H9 (cell line): ENCODE measurements around the gene ATP2A1. TPM values are rescaled to one million over a fixed set of nuclear protein-coding genes. Genes with fewer than 3 reads are reported as not detected.

Experiments used
- DNase-seq: peaks from one replicate; pipeline ENCODE4 v3.0.0-alpha.2; 2017
- H2AFZ ChIP-seq: one replicate; pipeline ENCODE4 v1.6.1; 2013; ENCODE audit warnings: mild to moderate bottlenecking, low read length, control low read depth, moderate library complexity
- H2AK5ac ChIP-seq: 2 replicates; pipeline ENCODE4 v1.6.1; 2013; ENCODE audit warnings: low read length, control low read depth, mixed read lengths; ENCODE audit not compliant: insufficient read length
- H2BK120ac ChIP-seq: one replicate; pipeline ENCODE4 v1.6.1; 2013; ENCODE audit warnings: low read depth, mild to moderate bottlenecking, low read length, control low read depth, inconsistent platforms; ENCODE audit not compliant: poor library complexity, severe bottlenecking
- H2BK12ac ChIP-seq: 2 replicates; pipeline ENCODE4 v1.6.1; 2013; ENCODE audit warnings: low read length, control low read depth, mixed read lengths, low read depth; ENCODE audit not compliant: insufficient read length
- H2BK15ac ChIP-seq: 2 replicates; pipeline ENCODE4 v1.6.1; 2013; ENCODE audit warnings: low read depth, low read length, control low read depth
- H2BK20ac ChIP-seq: one replicate; pipeline ENCODE4 v1.6.1; 2013; ENCODE audit warnings: low read depth, mild to moderate bottlenecking, low read length, control low read depth, inconsistent platforms; ENCODE audit not compliant: poor library complexity, severe bottlenecking
- H2BK5ac ChIP-seq: 2 replicates; pipeline ENCODE4 v1.6.1; 2013; ENCODE audit warnings: low read length, control low read depth, mixed read lengths; ENCODE audit not compliant: insufficient read length
- H3K14ac ChIP-seq: 2 replicates; pipeline ENCODE4 v1.6.1; 2013; ENCODE audit warnings: low read length, control low read depth; ENCODE audit not compliant: insufficient read depth
- H3K18ac ChIP-seq: 2 replicates; pipeline ENCODE4 v1.6.1; 2013; ENCODE audit warnings: low read depth, mild to moderate bottlenecking, mixed read lengths, low read length, control low read depth; ENCODE audit not compliant: insufficient read length
- H3K23ac ChIP-seq: 2 replicates; pipeline ENCODE4 v1.6.1; 2013; ENCODE audit warnings: low read length, control low read depth, mixed read lengths, low read depth; ENCODE audit not compliant: insufficient read length
- H3K23me2 ChIP-seq: 2 replicates; pipeline ENCODE4 v1.6.1; 2013; ENCODE audit warnings: low read depth, mild to moderate bottlenecking, mixed read lengths, low read length, control low read depth; ENCODE audit not compliant: insufficient read length, poor library complexity, severe bottlenecking
- H3K27ac ChIP-seq: 2 replicates; pipeline ENCODE4 v1.5.1; 2013; ENCODE audit warnings: low read length, control low read depth, mixed read lengths, low read depth; ENCODE audit not compliant: insufficient read length
- H3K27me3 ChIP-seq: 2 replicates; pipeline ENCODE4 v1.6.1; 2013; ENCODE audit warnings: low read length, control low read depth, inconsistent platforms; ENCODE audit not compliant: insufficient read depth
- H3K4ac ChIP-seq: 2 replicates; pipeline ENCODE4 v1.6.1; 2013; ENCODE audit warnings: low read depth, mild to moderate bottlenecking, control low read depth, inconsistent platforms, low read length, moderate library complexity
- H3K4me1 ChIP-seq: 2 replicates; pipeline ENCODE4 v1.6.1; 2013; ENCODE audit warnings: low read length, control low read depth, inconsistent platforms; ENCODE audit not compliant: insufficient read depth
- H3K4me2 ChIP-seq: 2 replicates; pipeline ENCODE4 v1.6.1; 2013; ENCODE audit warnings: low read length, control low read depth, mixed read lengths; ENCODE audit not compliant: insufficient read length, insufficient read depth
- H3K56ac ChIP-seq: 2 replicates; pipeline ENCODE4 v1.6.1; 2013; ENCODE audit warnings: low read depth, mild to moderate bottlenecking, mixed read lengths, low read length, control low read depth; ENCODE audit not compliant: insufficient read length
- H3K79me1 ChIP-seq: 2 replicates; pipeline ENCODE4 v1.6.1; 2013; ENCODE audit warnings: low read depth, mild to moderate bottlenecking, moderate library complexity, low read length, control low read depth, inconsistent platforms; ENCODE audit not compliant: insufficient read depth, poor library complexity, severe bottlenecking
- H3K79me2 ChIP-seq: 2 replicates; pipeline ENCODE4 v1.6.1; 2013; ENCODE audit warnings: low read length, control low read depth, inconsistent platforms; ENCODE audit not compliant: insufficient read depth
- H3K9ac ChIP-seq: 2 replicates; pipeline ENCODE4 v1.6.1; 2013; ENCODE audit warnings: low read length, control low read depth, mixed read lengths; ENCODE audit not compliant: insufficient read length; ENCODE audit errors: extremely low read depth
- H3K9me3 ChIP-seq: one replicate; pipeline ENCODE4 v1.6.1; 2013; ENCODE audit warnings: low read depth, low read length, inconsistent platforms; ENCODE audit not compliant: control insufficient read depth
- H3T11ph ChIP-seq: one replicate; pipeline ENCODE4 v1.6.1; 2013; ENCODE audit warnings: mild to moderate bottlenecking, low read length, control low read depth, inconsistent platforms
- H4K20me1 ChIP-seq: one replicate; pipeline ENCODE4 v1.6.1; 2013; ENCODE audit not compliant: control insufficient read depth, insufficient read length, insufficient read depth
- H4K5ac ChIP-seq: 2 replicates; pipeline ENCODE4 v1.6.1; 2013; ENCODE audit warnings: low read depth, mild to moderate bottlenecking, mixed read lengths, low read length, control low read depth; ENCODE audit not compliant: insufficient read length
- H4K8ac ChIP-seq: replicated peaks from 2 replicates; pipeline ENCODE4 v1.6.1; 2013; ENCODE audit warnings: low read length, control low read depth, mixed read lengths, low read depth; ENCODE audit not compliant: insufficient read length
- H4K91ac ChIP-seq: 2 replicates; pipeline ENCODE4 v1.6.1; 2013; ENCODE audit warnings: low read depth, mild to moderate bottlenecking, moderate library complexity, mixed read lengths, low read length, control low read depth; ENCODE audit not compliant: insufficient read length
- H3K27ac Mint-ChIP-seq, 3 experiments: 2 replicates in 2 of 3; 3 replicates in 1 of 3; pipeline ENCODE4 v1.8.0; 2020 to 2021; ENCODE audit warnings: mixed read lengths in 3 of 3, mild to moderate bottlenecking in 1 of 3, moderate library complexity in 1 of 3
- H3K27me3 Mint-ChIP-seq: 2 replicates; pipeline ENCODE4 v1.8.0; 2021; ENCODE audit warnings: low read depth, mild to moderate bottlenecking, moderate library complexity, mixed read lengths
- H3K36me3 Mint-ChIP-seq, 3 experiments: 2 replicates in 2 of 3; 3 replicates in 1 of 3; pipeline ENCODE4 v1.8.0; 2020 to 2021; ENCODE audit warnings: low read depth in 3 of 3, mixed read lengths in 3 of 3; ENCODE audit not compliant: insufficient read depth in 1 of 3
- H3K4me1 Mint-ChIP-seq, 2 experiments: 2 replicates each; pipeline ENCODE4 v1.8.0; 2020; ENCODE audit warnings: mixed read lengths in 2 of 2
- H3K4me3 Mint-ChIP-seq, 2 experiments: 2 replicates in 1 of 2; 3 replicates in 1 of 2; pipeline ENCODE4 v1.8.0; 2020 to 2021; ENCODE audit warnings: mild to moderate bottlenecking in 2 of 2, mixed read lengths in 2 of 2, moderate library complexity in 1 of 2
- H3K9me3 Mint-ChIP-seq, 2 experiments: 2 replicates in 1 of 2; 3 replicates in 1 of 2; pipeline ENCODE4 v1.8.0; 2020; ENCODE audit warnings: mild to moderate bottlenecking in 2 of 2, mixed read lengths in 2 of 2, moderate library complexity in 1 of 2
- WGBS: extraction: QIAGEN DNeasy Blood & Tissue Kit; methylation state at CpG from one replicate; pipeline ENCODE4 v1.1.7; 2013; ENCODE audit warnings: missing lambda C conversion rate, low lambda C conversion rate, mixed read lengths; ENCODE audit not compliant: insufficient read length; ENCODE audit errors: extremely low coverage; 5-methylcytosine and 5-hydroxymethylcytosine counted together
- total RNA-seq: library from RNA; stranded (reverse); gene quantifications from 2 replicates; pipeline ENCODE4 v1.2.1, GENCODE V29; 2021
- TF ChIP-seq, protein P1 (sequence below): fragments of 200-600 bp; sonication (generic); conservative IDR thresholded peaks from 3 replicates; pipeline ENCODE4 v1.8.0; 2021; ENCODE audit warnings: antibody characterized with exemption, mild to moderate bottlenecking

ATP2A1 gene
- total RNA-seq, 1 experiment from 2014 or later: 4.6 TPM

DNA sequence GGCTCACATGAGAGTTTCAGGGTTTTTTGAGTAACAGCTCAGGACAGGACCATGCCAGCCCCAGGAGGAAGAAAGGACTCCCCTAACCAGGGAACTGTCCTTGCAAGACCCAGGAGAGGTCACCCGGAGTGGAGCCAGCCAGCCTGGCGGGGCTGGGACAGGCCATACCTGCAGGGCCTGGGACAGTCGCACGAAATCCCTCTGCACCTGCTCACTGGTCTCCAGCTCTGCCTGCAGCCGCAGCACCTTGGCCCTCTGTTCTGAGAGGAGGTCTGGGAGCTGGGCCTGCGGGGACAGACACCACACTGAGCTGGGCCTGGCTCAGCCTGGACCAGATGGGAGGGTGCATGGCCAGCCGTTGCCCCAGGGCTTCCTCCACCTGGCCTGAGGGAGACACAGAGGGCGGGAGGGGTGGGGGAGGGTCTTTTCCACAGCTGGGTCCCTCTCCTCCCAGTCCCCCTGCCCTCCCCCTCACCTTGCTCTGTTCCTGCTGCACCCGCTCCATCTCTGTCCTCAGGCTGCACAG is 27.0 kb downstream of the ATP2A1 start:
- Mint-ChIP-seq H3K4me3 (no peak overlapping the region), H3K4me1 (no peaks in the 10 kb centered on the region; a peak in 1 of 4 replicates), H3K27ac (0 out of 7 replicates have a peak overlapping the region, but pooled peaks of 1 of the 3 experiments have one; percentile 76), H3K36me3 (peaks cover 0 to 11% (median 0%) of the 10 kb centered on the region in 3 experiments; a peak in 3 of 7 replicates), H3K9me3 (no peaks in the 10 kb centered on the region), H3K27me3 (no peaks in the 10 kb centered on the region)
- no peak overlapping the region for H2BK20ac ChIP-seq
- H3K79me1 ChIP-seq: no peaks in the 10 kb centered on the region
- no peak overlapping the region for H2AFZ ChIP-seq
- H3K23ac ChIP-seq: no peak overlapping the region
- H3K23me2 ChIP-seq: no peaks in the 10 kb centered on the region
- no peak overlapping the region for H4K91ac ChIP-seq
- no peak overlapping the region for H3T11ph ChIP-seq
- H3K18ac ChIP-seq: no peak overlapping the region
- H3K27ac ChIP-seq: no peak overlapping the region
- H2BK120ac ChIP-seq: no peak overlapping the region
- H3K4me2 ChIP-seq: no peak overlapping the region
- H2BK5ac ChIP-seq: no peak overlapping the region
- no peak overlapping the region for H3K14ac ChIP-seq
- TF ChIP-seq, protein P1, sequence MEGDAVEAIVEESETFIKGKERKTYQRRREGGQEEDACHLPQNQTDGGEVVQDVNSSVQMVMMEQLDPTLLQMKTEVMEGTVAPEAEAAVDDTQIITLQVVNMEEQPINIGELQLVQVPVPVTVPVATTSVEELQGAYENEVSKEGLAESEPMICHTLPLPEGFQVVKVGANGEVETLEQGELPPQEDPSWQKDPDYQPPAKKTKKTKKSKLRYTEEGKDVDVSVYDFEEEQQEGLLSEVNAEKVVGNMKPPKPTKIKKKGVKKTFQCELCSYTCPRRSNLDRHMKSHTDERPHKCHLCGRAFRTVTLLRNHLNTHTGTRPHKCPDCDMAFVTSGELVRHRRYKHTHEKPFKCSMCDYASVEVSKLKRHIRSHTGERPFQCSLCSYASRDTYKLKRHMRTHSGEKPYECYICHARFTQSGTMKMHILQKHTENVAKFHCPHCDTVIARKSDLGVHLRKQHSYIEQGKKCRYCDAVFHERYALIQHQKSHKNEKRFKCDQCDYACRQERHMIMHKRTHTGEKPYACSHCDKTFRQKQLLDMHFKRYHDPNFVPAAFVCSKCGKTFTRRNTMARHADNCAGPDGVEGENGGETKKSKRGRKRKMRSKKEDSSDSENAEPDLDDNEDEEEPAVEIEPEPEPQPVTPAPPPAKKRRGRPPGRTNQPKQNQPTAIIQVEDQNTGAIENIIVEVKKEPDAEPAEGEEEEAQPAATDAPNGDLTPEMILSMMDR: no peak
- H2BK12ac ChIP-seq: no peak overlapping the region
- no peak for DNase-seq
- no peak overlapping the region for H3K56ac ChIP-seq
- H4K5ac ChIP-seq: no peak overlapping the region
- no peak overlapping the region for H4K8ac ChIP-seq
- no peaks in the 10 kb centered on the region for H3K79me2 ChIP-seq
- H3K4ac ChIP-seq: no peak overlapping the region
- no CpG with 5 or more reads among the region's 9 CpGs for WGBS
- H3K9ac ChIP-seq: no peak overlapping the region
- no peaks in the 10 kb centered on the region for H3K9me3 ChIP-seq
- no peak overlapping the region for H2BK15ac ChIP-seq
- H3K4me1 ChIP-seq: no peaks in the 10 kb centered on the region
- H2AK5ac ChIP-seq: no peak overlapping the region
- H3K27me3 ChIP-seq: no peaks in the 10 kb centered on the region
- H4K20me1 ChIP-seq: no peaks in the 10 kb centered on the region
